IMR-90 (cell line): ENCODE results near the gene DAZL. TPM values are rescaled to one million over a fixed set of nuclear protein-coding genes. Genes with fewer than 3 reads are reported as not detected.

Experiments
- ATAC-seq: fragments of 200-7000 bp; cut with Tn5 transposase; 2 replicates; pipeline ENCODE4 v1.9.1; 2020; ENCODE audit warnings: low read depth, mild to moderate bottlenecking, moderate library complexity
- BruUV-seq: library from RNA; stranded (reverse); fragments of 400-500 nt; replicated peaks from 2 replicates; lab custom pipeline; 2021; lab: Mats Ljungman, UMichigan
- CTCF ChIA-PET: fragments of 300-600 bp; formaldehyde crosslinking; extraction: SDS; loops from one replicate; lab custom pipeline; 2021; ENCODE audit warnings: antibody characterized with exemption; lab: Yijun Ruan, JAX
- POLR2A ChIA-PET: fragments of 300-600 bp; sonication (Branson Sonifier 250); formaldehyde crosslinking; loops from one replicate; lab custom pipeline; 2022; ENCODE audit warnings: antibody characterized with exemption; ENCODE audit not compliant: unreplicated experiment; lab: Charles Lee
- DNase-seq: peaks from one replicate; pipeline ENCODE4 v3.0.0; 2013
- H2AFZ ChIP-seq: replicated peaks from 2 replicates; pipeline ENCODE3; 2013; ENCODE audit warnings: low read length, mild to moderate bottlenecking; ENCODE audit not compliant: poor library complexity
- H2AK5ac ChIP-seq: 2 replicates; pipeline ENCODE4 v1.6.1; 2013; ENCODE audit warnings: low read depth, low read length, inconsistent platforms
- H2AK9ac ChIP-seq: replicated peaks from 2 replicates; pipeline ENCODE3; 2013; ENCODE audit warnings: mild to moderate bottlenecking, low read depth, low read length, moderate library complexity; ENCODE audit not compliant: poor library complexity
- H2BK120ac ChIP-seq: 2 replicates; pipeline ENCODE4 v1.6.1; 2013; ENCODE audit warnings: low read depth, low read length, inconsistent platforms
- H2BK15ac ChIP-seq: 3 replicates; pipeline ENCODE4 v1.6.1; 2013; ENCODE audit warnings: low read depth, low read length, inconsistent platforms
- H2BK20ac ChIP-seq: 2 replicates; pipeline ENCODE4 v1.6.1; 2013; ENCODE audit warnings: low read depth, mild to moderate bottlenecking, inconsistent platforms, low read length, moderate library complexity
- H2BK5ac ChIP-seq: 2 replicates; pipeline ENCODE4 v1.6.1; 2013; ENCODE audit warnings: mild to moderate bottlenecking, low read depth, low read length, inconsistent platforms; ENCODE audit not compliant: poor library complexity, severe bottlenecking
- H3K14ac ChIP-seq: replicated peaks from 2 replicates; pipeline ENCODE4 v1.6.1; 2013; ENCODE audit warnings: low read depth, low read length, inconsistent platforms
- H3K18ac ChIP-seq: 2 replicates; pipeline ENCODE4 v1.6.1; 2013; ENCODE audit warnings: low read depth, low read length, control low read depth
- H3K23ac ChIP-seq: 2 replicates; pipeline ENCODE4 v1.6.1; 2013; ENCODE audit warnings: low read depth, low read length, inconsistent platforms
- H3K27ac ChIP-seq: 2 replicates; pipeline ENCODE4 v1.5.1; 2013; ENCODE audit warnings: mild to moderate bottlenecking, control low read depth, low read length; ENCODE audit not compliant: insufficient read depth
- H3K27me3 ChIP-seq: 2 replicates; pipeline ENCODE4 v1.6.1; 2013; ENCODE audit warnings: low read length; ENCODE audit not compliant: control insufficient read depth, insufficient read depth
- H3K36me3 ChIP-seq: 2 replicates; pipeline ENCODE4 v1.6.1; 2013; ENCODE audit warnings: low read length, mixed read lengths; ENCODE audit not compliant: control insufficient read depth, insufficient read depth
- H3K4ac ChIP-seq: 2 replicates; pipeline ENCODE4 v1.6.1; 2013; ENCODE audit warnings: low read depth, low read length, inconsistent platforms
- H3K4me1 ChIP-seq: 2 replicates; pipeline ENCODE4 v1.6.1; 2013; ENCODE audit warnings: low read length, mixed read lengths; ENCODE audit not compliant: control insufficient read depth, insufficient read depth
- H3K4me2 ChIP-seq: 2 replicates; pipeline ENCODE4 v1.6.1; 2013; ENCODE audit warnings: low read depth, mild to moderate bottlenecking, control low read depth, low read length, moderate library complexity
- H3K4me3 ChIP-seq: 2 replicates; pipeline ENCODE4 v1.5.1; 2013; ENCODE audit warnings: low read depth, mild to moderate bottlenecking, control low read depth, low read length, moderate library complexity; ENCODE audit not compliant: insufficient read depth
- H3K56ac ChIP-seq: 2 replicates; pipeline ENCODE4 v1.6.1; 2013; ENCODE audit warnings: low read length, inconsistent platforms; ENCODE audit not compliant: insufficient read depth; ENCODE audit errors: extremely low read depth
- H3K79me1 ChIP-seq, 2 experiments: 2 replicates each; pipeline ENCODE4 v1.6.1; 2013; ENCODE audit warnings: low read length in 2 of 2, inconsistent platforms in 1 of 2, low read depth in 1 of 2
- H3K9ac ChIP-seq: 2 replicates; pipeline ENCODE4 v1.6.1; 2013; ENCODE audit warnings: low read depth, low read length, control low read depth
- H3K9me1 ChIP-seq: 2 replicates; pipeline ENCODE4 v1.6.1; 2013; ENCODE audit warnings: low read length, inconsistent platforms; ENCODE audit not compliant: insufficient read depth
- H3K9me3 ChIP-seq: 2 replicates; pipeline ENCODE4 v1.6.1; 2013; ENCODE audit warnings: low read length; ENCODE audit not compliant: control insufficient read depth, insufficient read depth
- H4K20me1 ChIP-seq: 2 replicates; pipeline ENCODE4 v1.6.1; 2013; ENCODE audit warnings: low read length, inconsistent platforms; ENCODE audit not compliant: insufficient read depth
- H4K5ac ChIP-seq: 2 replicates; pipeline ENCODE4 v1.6.1; 2013; ENCODE audit warnings: mild to moderate bottlenecking, low read depth, low read length, control low read depth
- H4K8ac ChIP-seq, 2 experiments: 2 replicates each; pipeline ENCODE4 v1.6.1; 2013; ENCODE audit warnings: low read depth in 2 of 2, low read length in 2 of 2, control low read depth in 1 of 2, inconsistent platforms in 1 of 2
- H4K91ac ChIP-seq: 2 replicates; pipeline ENCODE4 v1.6.1; 2013; ENCODE audit warnings: low read depth, low read length, inconsistent platforms; ENCODE audit not compliant: insufficient read depth
- CEBPB ChIP-seq: IDR thresholded peaks from 2 replicates; pipeline ENCODE4 v1.6.1; 2012; ENCODE audit warnings: low read depth, low read length, improper control_type of control experiment
- CHD1 ChIP-seq: IDR thresholded peaks from 2 replicates; pipeline ENCODE4 v1.6.1; 2012; ENCODE audit warnings: low read depth, low read length, improper control_type of control experiment
- FOS ChIP-seq: fragments of 150-350 bp; IDR thresholded peaks from 2 replicates; pipeline ENCODE4 v1.6.1; 2016; ENCODE audit warnings: low read depth, low read length
- MAZ ChIP-seq: IDR thresholded peaks from 2 replicates; pipeline ENCODE4 v1.6.1; 2012; ENCODE audit warnings: low read depth, mild to moderate bottlenecking, low read length, improper control_type of control experiment, moderate library complexity, borderline replicate concordance
- NFE2L2 ChIP-seq: fragments of 150-350 bp; IDR thresholded peaks from 2 replicates; pipeline ENCODE4 v1.6.1; 2016; ENCODE audit warnings: low read depth, mild to moderate bottlenecking, low read length
- POLR2A ChIP-seq: IDR thresholded peaks from 2 replicates; pipeline ENCODE4 v1.6.1; 2012; ENCODE audit warnings: mild to moderate bottlenecking, low read depth, low read length
- RAD21 ChIP-seq: IDR thresholded peaks from 2 replicates; pipeline ENCODE4 v1.6.1; 2012; ENCODE audit warnings: low read length, improper control_type of control experiment
- RCOR1 ChIP-seq: IDR thresholded peaks from 2 replicates; pipeline ENCODE4 v1.6.1; 2012; ENCODE audit warnings: mild to moderate bottlenecking, low read length, improper control_type of control experiment; ENCODE audit not compliant: insufficient replicate concordance
- RFX5 ChIP-seq: IDR thresholded peaks from 2 replicates; pipeline ENCODE4 v1.8.0; 2012; ENCODE audit warnings: low read depth, mild to moderate bottlenecking, low read length, moderate library complexity
- WGBS, 2 experiments: methylation state at CpG; one replicate each; pipeline versions ENCODE4 v1.1.5 to v1.1.7; 2013; ENCODE audit warnings: missing lambda C conversion rate in 2 of 2; ENCODE audit not compliant: insufficient read length in 1 of 2; ENCODE audit errors: extremely low coverage in 2 of 2; 5-methylcytosine and 5-hydroxymethylcytosine counted together
- dilution Hi-C: fragments of 300-500 bp; cut with HindIII; formaldehyde crosslinking; loops from one replicate; pipeline ENCODE4 v1.14.3; 2018; ENCODE audit warnings: low sequenced_read_pairs; ENCODE audit not compliant: unreplicated experiment
- in situ Hi-C: fragments of 300-500 bp; cut with MboI; formaldehyde crosslinking; loops from 3 replicates; pipeline ENCODE4 v1.14.3; 2019; ENCODE audit warnings: low sequenced_read_pairs, inconsistent platforms, mixed read lengths
- intact Hi-C: fragments of 100-400 bp; cut with micrococcal nuclease; formaldehyde crosslinking; loops from 2 replicates; pipeline ENCODE4 v1.10.0; 2022
- polyA plus RNA-seq, 3 experiments: library from polyadenylated mRNA; depleted of rRNA; stranded (reverse); fragments of >200 nt; gene quantifications; 2 replicates each; pipeline ENCODE4 v1.2.3, GENCODE V29; 2012; ENCODE audit warnings: low replicate concordance in 1 of 3
- total RNA-seq: library from RNA; depleted of rRNA; stranded (reverse); fragments of >200 nt; gene quantifications from 2 replicates; pipeline ENCODE4 v1.2.3, GENCODE V29; 2012
- TF ChIP-seq, protein P1 (sequence below): fragments of 150-350 bp; IDR thresholded peaks from 2 replicates; pipeline ENCODE4 v1.6.1; 2017; ENCODE audit warnings: mild to moderate bottlenecking, antibody characterized with exemption, low read length, low read depth

The DAZL gene
- total and polyA plus RNA-seq, 2 of the 4 experiments (the other 2 are of a cell fraction), result not detected

DNA sequence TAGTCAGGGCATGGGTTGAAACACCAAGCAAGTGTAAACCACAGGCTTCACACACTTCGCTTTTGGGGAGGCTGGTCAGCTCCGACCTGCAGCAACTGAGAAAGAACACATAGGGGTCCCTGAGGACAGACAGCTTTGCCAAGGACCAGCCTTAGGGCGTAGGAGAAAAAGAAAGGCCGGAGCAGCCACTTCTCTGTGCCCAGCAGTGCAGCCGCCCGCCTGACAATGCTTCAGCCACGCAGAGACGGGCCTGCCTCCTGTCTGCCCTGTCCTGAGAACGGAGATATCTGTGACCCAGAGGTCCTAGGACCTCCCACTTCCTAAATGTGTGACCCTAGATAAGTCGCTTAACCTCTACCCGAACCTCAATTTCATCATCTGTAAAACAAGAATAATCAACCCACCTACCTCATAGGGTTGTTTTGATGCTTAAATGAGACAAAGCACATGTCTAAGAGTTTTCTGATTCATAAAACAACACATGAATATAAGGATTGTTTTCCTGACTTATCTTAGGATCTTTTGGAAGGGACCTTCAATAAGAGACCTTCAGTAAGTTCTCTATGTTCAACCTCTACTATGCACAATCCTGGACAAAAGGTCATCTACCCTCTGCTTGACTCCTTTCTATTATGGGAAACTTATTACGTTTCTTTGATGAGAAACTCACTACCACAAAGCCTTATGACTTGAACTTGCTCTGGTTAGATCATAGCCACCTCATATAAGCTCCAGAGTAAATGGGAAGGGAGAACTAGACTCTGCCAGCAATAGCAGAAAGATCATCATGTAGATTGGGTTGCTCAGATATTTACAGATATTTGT is 58.8 kb downstream of the DAZL start:
- in situ Hi-C loops, result loop anchor here (25.0 kb wide), 1 partner anchor 709 kb away; no protein-coding TSS in a partner anchor
- no peak overlapping the region for H3K56ac ChIP-seq
- dilution Hi-C loops, result loop anchor here (25.0 kb wide), 1 partner anchor 259 kb away; no protein-coding TSS in a partner anchor
- H3K9ac ChIP-seq, result no peak overlapping the region
- no TSS peak for BruUV-seq
- no peak overlapping the region for H3K14ac ChIP-seq
- no peak overlapping the region for H3K4ac ChIP-seq
- H3K27me3 ChIP-seq, result peaks cover 21% of the 10 kb centered on the region
- H2BK15ac ChIP-seq, result no peak overlapping the region
- H2BK5ac ChIP-seq, result no peak overlapping the region
- H4K8ac ChIP-seq, result no peak overlapping the region
- ChIA-PET CTCF (interaction anchor here (0.6 to 1.4 kb wide), 2 partner anchors 228 to 256 kb away, joined by 3 to 4 read pairs; no protein-coding TSS in a partner anchor), POLR2A (no interaction called here)
- H4K5ac ChIP-seq, result no peak overlapping the region
- no peaks in the 10 kb centered on the region for H3K9me1 ChIP-seq
- H2AK5ac ChIP-seq, result no peak overlapping the region
- H2BK120ac ChIP-seq, result no peak overlapping the region
- H2AFZ ChIP-seq, result no peak overlapping the region
- DNase-seq (no peak), ATAC-seq (no peak)
- no peak overlapping the region for H3K4me3 ChIP-seq
- no peaks in the 10 kb centered on the region; the same call in 1 of the 2 replicates for H3K4me1 ChIP-seq
- WGBS, 2 experiments, result 60% methylated on average over 1 of the region's 12 CpGs; no CpG with 5 or more reads in 1 of the 2 experiments
- H3K79me1 ChIP-seq, result no peaks in the 10 kb centered on the region
- no peak overlapping the region for H2AK9ac ChIP-seq
- no peaks in the 10 kb centered on the region for H4K20me1 ChIP-seq
- no peaks in the 10 kb centered on the region for H3K36me3 ChIP-seq
- no peak overlapping the region for H2BK20ac ChIP-seq
- no peaks in the 10 kb centered on the region for H3K9me3 ChIP-seq
- no peak overlapping the region for H3K27ac ChIP-seq
- H3K4me2 ChIP-seq, result no peak overlapping the region
- intact Hi-C loops, result no loop called here
- no peak overlapping the region for H3K23ac ChIP-seq
- no peak for TF ChIP-seq RFX5
- TF ChIP-seq FOS, result no peak
- TF ChIP-seq CHD1, result no peak
- no peak for TF ChIP-seq RCOR1
- TF ChIP-seq RAD21, result no peak
- TF ChIP-seq NFE2L2, result no peak
- no peak for TF ChIP-seq MAZ
- TF ChIP-seq, protein P1, sequence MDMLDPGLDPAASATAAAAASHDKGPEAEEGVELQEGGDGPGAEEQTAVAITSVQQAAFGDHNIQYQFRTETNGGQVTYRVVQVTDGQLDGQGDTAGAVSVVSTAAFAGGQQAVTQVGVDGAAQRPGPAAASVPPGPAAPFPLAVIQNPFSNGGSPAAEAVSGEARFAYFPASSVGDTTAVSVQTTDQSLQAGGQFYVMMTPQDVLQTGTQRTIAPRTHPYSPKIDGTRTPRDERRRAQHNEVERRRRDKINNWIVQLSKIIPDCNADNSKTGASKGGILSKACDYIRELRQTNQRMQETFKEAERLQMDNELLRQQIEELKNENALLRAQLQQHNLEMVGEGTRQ, result no peak
- no peak for TF ChIP-seq CEBPB
- no peak for TF ChIP-seq POLR2A
- H3K18ac ChIP-seq, result no peak overlapping the region
- H4K91ac ChIP-seq, result no peak overlapping the region
